ENCODE data around the gene AP5M1.

DNA sequence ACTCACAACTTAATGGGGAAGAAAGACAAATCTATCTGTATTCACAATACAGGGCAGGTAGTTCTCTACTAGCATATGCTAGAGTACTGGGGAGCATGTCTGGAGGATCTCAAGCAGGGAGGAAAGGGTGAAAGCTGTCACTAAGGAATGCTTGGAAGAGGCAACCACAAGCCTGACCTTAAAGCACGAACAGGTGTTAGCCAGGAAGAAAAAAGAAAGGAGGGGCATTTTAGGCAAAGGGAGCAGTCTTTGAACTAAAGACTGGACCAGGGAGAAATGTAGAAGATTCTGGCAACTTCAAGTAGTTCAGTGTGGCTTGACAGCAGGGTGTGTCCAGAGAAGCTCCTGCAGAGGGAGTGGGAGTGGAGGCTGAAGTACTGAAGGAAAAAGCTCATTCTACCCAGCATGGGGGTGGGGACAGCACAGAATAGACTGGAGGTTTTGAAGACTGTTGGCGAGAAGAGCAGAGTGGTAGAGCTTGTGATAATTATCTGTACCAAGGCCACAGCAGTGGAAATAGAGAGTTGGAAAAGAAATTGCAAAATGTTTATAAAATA is 50.9 kb downstream of the AP5M1 start:
- no peak for TF ChIP-seq CTCF (conservative IDR thresholded peaks at IDR 0.05; ENCODE audit: low read depth, low read length)
- TF ChIP-seq EZH2 (IDR thresholded peaks at IDR 0.05; ENCODE audit: borderline replicate concordance, low read depth, low read length, poor library complexity, severe bottlenecking): no peak
